ENCODE data around the gene TRMT11.
A peak's percentile ranks its signal among the peaks of the same experiment; 100 is the strongest.
"Not testable (repeated sequence)": the region's sequence is repeated elsewhere in the genome, so short reads cannot be mapped to it uniquely, and the experiment has no call there.

The TRMT11 gene

DNA sequence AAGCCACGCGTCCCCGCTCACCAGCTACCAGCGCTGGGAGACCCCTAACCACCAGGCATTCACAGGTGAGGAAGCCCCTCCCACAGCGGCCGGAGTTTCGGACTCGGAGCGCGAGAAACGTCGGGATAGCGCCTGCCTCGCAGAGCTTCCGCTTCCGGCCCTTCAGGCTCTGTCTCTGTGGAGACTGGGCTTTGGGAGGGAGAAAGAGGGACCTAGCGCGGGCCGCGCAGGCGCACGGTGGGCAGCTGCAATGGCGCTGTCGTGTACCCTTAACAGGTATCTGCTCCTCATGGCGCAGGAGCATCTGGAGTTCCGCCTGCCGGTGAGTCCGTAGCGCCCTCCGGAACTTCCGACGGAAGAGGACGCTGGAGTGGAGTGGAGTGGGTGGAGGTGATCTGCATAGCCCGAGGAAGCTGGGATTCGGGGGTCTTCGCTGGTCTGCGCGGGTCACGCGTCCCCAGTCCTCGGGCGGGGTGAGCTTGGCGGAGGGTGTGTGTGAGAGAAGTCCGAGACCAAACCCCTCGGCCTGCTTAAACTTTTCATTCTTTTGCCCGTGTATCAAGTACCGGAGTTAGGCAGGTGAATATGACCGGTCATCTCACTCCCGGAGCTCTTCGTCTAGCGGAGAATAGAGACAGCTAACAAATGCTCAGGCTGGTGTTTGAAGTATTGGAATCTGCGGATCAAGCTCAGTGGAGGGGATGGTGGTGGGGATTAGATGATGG is at the start of gene TRMT11:
TSS of gene TRMT11 (plus strand) at position 240 of the 725 bp plus-strand sequence. CDS start at position 251, 11 bp downstream.
- peak; percentile 78 for DNase-seq

DNA sequence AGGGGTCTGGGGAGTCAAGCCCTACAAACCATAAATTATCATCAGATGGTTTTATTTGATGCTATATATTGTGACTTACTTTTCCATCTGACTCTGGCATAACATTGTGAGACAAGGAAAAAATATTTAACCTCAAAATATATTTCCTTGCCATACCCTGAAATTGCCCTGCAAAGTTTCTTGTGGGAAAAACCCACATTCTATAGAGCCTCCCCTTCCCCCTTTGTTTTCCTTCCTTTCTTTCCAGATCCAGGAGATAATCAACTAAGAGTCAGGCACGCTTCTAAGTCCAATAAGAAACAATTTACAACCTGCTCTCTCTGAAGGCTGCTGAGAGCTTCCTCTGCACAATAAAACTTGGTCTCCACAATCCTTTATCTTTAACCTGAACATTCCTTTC is 47.3 kb upstream of the TRMT11 start:
- DNase-seq: no peak

DNA sequence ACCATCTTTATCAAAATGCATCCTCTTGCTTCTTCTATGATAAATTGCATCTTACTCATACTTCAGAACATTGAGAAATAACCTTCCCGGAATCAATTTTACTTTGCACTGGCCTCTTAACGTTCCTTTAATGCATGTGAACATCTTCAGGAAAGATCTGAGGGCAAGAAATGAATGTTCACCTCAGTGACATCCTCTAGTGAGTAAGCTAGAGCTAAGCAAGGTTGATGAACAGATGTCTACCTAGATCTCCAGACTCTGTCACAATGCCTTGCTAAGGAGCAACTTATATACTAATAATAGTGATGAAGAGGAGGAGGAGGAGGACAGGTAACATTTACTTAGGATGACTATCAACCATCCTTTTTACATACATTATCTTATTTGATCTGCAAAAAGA is 46.5 kb upstream of the TRMT11 start:
- no peak for DNase-seq

DNA sequence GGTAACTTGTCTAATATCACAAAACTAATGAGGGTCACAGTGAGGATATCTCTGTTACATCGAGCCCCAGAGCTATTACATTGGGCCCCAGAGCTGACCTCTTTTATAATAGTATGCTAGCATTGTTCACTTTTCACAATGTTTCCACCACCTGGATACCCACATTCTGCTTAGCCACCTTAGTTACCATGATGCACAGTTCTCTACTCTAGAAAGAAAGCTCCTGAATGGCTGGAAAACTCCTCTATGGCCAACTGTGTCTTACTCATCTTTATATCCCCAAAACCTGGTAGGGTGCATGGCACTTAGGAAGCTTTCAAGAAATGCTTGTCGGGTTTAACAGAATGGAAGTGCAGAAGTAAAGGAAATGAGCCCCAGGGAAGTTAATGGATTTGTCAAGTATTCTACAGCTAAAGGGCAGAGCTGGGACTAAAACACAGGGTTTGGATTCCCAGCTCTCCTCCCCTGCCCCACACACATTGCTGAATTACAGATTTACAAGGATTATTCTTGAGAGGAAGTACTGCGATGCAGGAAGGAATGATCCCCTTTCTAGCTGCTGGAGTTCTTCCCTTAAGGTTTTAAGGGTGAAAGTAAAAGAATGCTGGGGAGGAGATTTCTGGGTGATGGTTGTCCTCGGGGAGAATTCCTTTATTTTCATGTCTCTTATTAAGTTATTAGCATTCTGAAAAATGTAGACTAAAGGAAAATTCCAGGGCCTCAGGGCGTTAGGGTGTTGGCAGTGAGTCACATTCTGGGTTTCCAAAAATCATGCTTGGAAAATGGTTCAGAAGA is 45.9 kb upstream of the TRMT11 start:
- no peak for DNase-seq

DNA sequence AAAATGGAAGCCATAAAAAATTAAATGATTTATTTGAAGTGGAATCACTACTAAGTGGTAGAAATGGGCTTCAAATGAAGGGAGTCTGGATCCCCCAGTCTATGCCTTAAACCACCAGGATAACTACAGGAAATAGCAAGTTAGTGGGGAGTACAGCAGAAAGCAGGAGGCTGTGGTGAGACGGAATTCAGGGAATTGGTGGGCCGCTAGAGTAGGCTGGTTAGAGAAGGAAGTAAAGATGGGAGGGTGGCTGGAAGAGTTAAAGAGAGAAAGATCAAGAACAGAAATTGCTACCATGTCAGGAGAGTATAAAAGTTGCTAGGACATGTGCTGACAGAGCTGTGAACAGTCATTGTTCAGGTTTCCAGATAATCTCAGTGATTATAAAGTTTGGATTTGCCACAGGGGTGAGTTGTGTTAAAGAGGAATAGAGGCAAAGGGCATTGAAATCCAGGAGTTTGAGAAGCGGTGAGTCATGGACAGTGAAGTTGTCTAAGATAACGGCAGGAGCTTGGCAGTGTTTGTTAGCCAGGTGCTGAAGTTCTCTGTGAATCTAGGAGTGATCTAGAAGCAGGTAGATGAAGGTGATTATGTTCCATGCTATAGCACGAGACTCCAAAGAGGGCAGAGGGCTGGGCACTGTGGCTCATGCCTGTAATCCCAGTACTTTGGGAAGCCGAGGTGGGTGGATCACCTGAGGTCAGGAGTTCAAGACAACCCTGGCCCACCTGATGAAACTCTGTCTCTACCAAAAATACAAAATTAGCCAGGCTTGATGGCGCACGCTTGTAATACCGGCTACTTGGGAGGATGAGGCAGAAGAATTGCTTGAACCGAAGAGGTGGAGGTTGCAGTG is 43.4 kb upstream of the TRMT11 start:
- DNase-seq: no peak

DNA sequence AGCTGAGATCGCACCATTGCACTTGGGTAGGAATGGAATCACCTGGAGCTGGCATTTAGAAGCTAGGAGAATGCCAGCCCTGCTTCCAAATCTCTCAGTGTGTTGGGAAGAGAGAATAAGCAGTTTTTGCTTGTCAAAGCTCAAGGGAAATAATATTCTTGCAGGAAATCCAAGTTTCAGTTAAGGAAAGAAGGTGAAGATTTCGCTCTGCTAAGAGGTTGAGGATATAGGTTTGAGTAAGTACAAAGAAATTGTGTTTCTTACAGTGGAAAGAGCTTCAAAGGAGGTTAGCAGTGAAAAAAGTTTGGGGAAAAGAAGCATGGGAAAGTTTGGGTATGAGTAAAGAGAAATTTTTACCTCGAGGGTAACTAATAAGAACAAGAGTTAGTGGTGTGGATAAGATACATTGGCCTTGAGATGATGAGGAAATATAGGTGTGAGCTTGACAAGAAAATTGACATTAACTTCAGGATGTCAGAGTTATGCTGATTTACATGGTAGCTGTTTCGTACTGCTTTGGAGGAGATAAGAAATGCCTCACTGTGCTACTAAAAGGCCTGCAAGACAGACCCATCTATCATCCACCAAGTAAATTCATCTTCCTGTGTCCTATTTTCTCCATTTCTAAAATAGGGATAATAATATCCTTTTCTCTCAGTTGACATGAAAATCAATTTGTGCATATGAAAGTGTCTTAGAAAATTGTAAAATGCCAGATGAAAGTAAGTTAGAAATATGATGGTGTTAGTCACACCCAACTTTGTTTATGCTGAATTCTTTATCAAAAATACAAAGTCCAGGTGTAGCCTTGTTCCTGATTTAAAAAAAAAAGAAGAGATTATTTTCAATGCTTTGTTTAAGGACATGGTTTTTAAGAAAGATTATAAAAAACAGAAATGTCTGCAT is 42.6 kb upstream of the TRMT11 start:
- DNase-seq: no peak

DNA sequence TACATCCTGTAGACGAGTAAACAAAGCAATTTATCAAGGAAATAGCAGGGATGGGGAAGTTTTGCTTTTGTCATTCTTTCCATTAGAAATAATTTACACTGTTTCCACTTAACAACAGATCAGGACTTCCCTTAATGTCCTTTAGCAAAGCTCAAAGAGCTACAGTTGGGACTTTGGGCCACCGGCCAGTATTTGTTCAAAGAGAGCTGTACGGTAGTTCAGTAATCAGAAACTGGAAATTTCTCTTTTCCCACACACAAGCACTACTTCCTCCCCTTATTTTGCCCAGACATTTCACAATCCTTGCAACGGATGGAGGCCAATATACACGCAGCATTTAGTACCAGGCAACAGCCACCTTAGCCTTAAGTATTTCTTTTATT is 41.9 kb upstream of the TRMT11 start:
- no peak for DNase-seq

DNA sequence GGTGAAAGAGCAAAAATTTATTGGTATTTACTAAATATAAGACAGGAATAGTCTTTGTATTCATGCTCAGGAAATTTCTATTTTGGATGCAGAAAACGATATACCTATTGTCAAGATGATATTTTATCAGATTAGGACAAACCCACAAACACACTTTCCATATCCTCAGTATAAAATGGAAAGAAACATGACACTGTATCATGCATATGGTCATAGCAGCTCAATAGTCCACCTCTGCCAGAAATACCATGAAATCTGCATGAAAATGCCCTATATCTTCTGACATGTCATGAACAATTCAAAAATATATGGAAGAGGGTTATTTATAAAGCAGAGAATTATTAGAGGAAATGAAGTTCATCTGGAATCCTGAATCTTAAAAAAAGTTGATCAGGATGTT is 41.4 kb upstream of the TRMT11 start:
- DNase-seq: no peak

DNA sequence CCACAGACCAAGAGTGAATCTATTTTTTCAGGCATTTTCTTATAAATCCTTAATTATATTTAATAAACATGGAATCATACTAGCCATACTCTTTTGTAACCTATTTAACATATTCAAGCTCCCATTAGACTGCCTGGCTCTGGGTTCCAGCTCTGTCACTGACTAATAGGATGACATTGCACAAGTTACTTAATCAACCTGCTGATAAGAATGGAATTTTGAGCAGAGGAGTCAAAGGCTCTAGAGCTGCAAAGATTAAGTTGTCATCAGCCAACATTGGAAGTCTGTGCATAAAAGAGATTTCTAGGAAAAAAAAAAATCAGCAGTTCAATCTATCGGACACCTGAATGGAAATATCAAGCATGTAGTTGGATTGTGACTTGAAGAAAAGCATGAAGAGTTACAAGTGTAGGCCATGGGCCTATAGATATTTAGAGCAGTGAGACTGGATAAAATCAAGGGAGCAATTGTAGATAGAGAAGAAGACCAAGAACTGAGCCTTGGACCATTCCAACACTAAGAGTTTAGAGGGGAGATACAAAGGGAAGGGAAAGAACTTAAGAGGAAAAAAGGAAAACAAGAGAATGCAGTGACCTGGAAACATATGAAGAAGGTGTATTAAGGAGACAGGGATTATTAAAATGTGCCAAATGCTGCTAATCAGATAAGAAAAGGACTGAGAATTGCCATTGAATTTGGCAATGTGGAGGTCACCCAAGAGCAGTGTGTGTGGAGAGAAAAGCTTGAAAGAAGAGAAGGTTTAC is 40.8 kb upstream of the TRMT11 start:
- no peak for DNase-seq

DNA sequence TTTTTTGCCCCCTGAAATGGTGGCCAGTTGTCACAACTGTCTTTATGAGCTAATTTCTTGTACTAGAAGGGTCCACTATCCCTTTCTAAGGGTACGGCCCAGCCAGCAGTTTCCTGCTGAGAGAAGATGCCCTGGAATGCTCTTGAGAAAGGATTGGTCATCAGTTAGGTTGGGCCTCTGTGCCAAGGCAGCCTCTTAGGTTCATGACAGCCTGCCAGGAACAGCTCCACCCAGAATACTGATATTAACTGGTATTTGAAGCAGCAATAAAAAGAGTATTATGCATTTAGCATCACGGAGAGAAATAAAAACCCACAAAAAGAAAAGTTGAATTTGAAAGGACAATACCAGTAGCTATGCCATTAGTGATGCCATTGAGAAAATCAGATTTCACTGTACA is 38.7 kb upstream of the TRMT11 start:
- no peak for DNase-seq

DNA sequence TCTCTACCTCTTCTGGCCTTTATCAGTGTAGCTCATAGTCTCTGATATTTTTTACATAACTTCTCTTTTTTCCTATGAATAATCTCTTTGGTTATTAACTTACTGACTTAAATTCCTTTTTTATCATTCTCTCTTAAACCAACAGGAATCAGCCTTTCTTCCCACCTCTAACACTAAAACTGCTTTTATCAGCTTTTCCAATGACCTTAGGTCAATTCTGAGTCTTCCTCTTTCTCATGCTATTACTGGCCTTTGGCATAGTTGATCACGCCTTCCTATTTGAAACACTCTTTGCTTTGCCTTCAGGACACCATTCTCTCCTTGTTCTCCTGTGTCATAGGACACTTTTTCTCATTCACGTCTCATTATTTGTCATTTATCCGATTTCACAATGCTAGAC is 37.9 kb upstream of the TRMT11 start:
- DNase-seq: no peak

DNA sequence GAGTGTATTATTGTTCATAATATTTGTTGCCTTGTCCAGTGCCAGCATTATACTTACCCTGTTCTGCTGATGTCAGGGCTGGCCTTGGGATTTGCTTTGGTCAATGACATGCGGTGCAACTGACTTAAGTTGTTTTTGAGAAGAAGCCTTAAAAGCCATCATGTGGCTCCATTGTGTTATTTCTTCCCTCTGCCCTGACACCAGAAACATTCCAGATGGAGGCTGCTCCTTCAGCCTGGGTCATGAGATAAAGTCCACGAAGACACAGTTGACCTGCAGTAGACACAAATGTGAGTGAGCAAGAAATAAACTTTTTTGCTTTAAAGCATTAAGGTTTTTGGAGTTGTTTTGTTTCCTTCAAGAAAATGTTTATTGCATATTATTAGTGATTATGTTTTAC is 37.3 kb upstream of the TRMT11 start:
- no peak for DNase-seq

DNA sequence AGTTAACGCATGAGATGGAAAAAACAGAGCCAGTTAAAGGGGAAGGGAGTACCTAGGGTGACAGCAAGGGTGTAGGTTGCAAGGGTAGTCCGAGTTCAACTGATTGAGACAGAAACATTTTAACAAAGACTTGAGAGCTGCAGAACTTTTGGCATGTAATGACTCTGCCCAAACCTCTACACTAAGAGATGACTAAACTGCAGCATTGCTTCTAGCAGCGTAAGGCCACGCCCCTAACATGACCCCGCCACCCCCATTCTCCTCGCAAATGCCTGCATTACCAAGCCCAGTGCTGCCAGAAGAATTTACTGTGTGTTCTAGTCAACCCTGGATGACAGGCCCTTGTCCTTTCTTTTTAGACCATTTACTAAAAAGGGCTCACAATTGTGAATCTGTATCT is 36.0 kb upstream of the TRMT11 start:
- DNase-seq: no peak

DNA sequence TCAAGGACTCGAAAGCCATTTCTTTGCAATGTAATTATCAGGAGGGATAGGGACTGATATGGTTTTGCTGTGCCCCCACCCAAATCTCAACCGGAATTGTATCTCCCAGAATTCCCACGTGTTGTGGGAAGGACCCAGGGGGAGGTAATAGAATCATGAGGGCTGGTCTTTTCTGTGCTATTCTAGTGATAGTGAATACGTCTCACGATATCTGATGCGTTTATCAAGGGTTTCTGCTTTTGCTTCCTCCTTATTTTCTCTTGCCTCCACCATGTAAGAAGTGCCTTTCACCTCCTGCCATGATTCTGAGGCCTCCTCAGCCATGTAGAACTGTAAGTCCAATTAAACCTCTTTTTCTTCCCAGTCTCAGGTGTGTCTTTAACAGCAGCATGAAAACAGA is 35.6 kb upstream of the TRMT11 start:
- not testable (repeated sequence) for DNase-seq

DNA sequence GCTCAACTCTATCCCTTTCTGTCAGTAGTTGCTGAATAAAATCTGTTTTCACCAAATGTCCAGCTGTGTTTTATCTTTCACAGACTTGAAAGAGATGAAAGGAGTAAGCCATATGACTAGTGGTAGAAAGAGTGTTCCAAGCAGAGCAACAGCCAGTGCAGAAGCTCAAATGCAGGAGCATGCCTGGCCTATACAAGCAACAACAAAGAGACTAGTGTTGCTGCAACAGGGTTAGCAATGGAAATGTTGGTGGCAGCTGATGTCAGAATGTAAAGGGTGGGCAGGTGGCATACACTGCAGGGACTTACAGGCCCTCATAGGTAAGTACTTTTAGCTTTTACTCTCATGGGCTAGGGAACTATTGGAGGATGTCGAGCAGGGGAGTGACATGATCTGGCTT is 35.0 kb upstream of the TRMT11 start:
- no peak for DNase-seq

DNA sequence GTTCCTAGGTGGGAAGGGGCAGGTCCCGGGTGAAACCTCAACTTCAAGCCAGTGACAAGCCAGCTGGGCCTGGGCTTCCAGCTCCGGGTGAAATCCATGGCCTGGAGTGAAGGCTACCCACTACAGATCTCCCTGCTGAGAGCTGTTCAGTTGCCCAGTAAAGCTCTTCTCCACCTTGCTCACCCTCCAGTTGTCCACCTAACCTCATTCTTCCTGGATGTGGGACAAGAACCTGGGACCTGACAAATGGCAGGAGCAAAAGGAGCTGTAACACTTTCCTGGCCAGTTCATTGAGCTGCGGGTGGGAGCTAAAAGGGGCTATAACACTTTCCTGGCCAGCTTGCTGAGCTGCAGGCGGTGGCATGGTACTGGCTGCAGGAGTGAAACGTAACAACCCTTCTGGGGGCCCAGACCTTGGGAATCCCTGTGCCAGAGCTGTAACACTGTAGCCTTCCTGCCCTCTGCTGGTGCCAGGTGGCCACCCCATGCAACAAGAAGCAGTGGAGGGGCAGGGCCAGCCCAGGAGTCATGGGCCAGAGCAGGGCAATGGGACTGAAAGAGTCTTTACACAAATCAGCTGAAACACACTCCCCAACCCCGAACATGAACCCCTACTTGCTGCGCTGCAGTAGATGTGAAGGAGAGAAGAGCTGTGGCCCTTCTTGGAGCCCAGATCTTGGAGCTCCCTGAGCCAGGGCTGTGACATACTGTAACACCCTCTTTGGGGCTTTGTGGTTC is 33.4 kb upstream of the TRMT11 start:
- DNase-seq: no peak

DNA sequence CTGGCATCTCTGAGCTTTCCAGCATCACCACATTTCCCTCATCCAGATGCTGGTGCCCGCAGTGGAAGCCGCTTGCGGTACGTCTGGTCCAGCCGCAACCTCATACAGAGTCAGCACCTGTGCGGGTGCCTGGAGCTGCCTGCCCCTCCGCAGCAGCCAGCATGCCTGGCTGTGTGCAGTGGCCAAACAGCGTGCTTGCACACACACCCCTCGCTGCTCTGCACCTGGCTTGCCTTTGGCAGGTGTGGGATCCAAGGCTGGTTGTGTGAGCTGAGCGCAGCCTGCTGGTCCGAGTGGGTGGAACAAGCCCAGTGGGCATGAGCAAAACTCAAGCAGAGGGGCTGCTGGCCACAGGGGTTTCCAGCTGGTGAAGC is 32.9 kb upstream of the TRMT11 start:
- DNase-seq: no peak

DNA sequence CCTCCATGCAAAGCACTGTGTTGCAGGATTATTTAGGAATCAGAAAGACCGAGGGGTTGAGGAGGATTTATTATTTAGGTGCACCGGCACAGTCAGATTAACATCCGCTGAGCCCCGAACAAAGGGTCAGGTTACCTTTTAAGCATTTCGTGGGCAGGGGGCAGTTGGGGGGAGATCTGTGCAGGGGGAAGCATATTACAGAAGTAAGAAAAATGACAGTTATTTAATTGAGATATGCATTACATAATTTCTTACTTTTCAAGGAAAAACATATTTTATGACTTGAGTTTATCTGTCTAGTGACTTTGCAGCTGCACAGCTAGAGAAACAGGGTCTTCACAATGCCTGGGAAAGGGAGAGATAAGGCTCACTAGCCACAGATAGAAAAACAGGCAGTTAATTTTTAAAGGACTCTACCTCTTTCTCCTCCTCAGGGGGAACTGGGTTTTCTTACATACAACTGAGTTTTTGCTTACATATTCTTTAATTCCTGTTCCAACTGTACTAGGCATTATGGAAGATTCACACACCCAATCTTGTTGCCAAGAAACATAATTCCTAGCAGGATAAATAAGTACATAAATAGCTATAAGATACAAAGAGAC is 31.5 kb upstream of the TRMT11 start:
- no peak for DNase-seq

DNA sequence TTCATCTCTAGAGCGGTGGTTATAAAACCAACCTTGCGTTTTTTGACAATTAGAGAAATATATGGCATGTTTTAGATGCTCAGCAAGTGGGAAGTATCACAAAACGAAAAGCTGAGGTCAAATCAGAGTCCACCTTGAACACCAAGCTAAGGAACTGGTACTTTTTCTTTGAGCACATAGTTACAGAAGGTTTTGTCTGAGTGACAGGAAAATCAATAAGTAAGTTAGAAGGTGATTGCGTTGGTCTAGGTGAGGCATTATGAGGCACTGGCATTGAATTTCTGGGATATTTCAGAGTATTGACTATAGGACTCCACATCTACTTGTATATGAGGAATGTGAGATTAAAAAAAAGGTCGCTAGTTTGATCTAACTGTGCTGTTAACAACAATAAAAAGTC is 30.4 kb upstream of the TRMT11 start:
- no peak for DNase-seq

Measured in activated CD4-positive, CD25-positive, alpha-beta regulatory T cell treated with anti-CD3 and anti-CD28 coated beads, Interleukin-2, amount 50 U/mL, for 72 hours (primary cell).